ENCODE results near the gene CD3D.

Gene CD3D

GRCh38 chr11:118304227-118304567 is 38.3 kb downstream of the CD3D start:
- DNase-seq (ENCODE audit: low read depth in 3 of 3) = no peak

GRCh38 chr11:118301600-118302195 is 40.8 kb downstream of the CD3D start:
- DNase-seq (ENCODE audit: low read depth in 3 of 3) = no peak

DNA sequence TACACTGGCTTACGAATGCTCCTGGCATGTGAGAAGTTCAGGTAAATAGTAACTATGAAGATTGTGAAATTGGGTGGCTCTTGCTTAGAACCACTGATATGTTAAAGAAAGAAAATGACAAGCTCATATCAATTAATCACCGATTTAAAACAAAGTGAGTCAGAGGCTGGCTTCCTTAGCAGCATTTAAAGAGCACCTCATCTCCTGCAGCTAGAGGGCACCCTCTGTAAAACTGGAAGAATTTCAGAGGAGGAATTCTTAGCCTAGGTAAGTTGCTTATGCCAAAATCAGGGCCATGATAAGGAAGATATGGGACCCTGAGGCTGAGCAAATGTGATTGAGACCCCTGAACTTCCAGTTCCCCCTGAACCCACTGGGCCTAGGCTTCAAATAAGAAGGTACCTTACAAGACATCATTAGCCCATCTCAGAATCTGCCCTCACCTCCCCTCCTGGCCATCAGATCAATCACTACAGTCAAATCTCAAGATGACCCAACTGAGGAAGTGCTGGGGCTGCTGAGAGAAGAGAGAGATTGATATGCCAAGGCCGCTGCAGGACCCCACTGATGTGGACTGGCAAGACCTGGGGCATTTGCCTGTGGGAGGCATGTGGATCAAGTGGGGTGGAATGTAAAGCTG is 46.6 kb downstream of the CD3D start:
- peak in 1 of 3 experiments; percentile 43 for DNase-seq (ENCODE audit: low read depth in 3 of 3)

GRCh38 chr11:118295199-118295598 is 47.3 kb downstream of the CD3D start:
- DNase-seq (ENCODE audit: low read depth in 3 of 3) = no peak

DNA sequence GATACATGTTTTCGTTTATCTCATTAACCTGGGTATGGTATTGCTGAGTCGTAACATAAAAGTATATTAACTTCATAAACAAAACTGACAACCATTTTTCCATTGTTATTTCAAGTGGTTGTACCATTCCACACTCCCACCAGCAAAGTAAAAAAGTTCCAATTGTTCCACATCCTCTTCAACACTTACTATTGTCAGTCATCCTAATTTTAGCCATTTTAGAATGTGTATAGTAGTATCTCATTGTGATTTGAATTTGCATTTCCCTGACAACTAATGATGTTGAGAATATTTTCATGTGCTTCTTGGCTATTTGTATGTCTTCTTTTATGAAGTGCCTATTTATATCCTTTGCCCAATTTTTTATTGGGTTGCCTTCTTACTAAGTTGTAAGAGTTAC is 48.5 kb downstream of the CD3D start:
- DNase-seq (ENCODE audit: low read depth in 3 of 3) = no peak

DNA sequence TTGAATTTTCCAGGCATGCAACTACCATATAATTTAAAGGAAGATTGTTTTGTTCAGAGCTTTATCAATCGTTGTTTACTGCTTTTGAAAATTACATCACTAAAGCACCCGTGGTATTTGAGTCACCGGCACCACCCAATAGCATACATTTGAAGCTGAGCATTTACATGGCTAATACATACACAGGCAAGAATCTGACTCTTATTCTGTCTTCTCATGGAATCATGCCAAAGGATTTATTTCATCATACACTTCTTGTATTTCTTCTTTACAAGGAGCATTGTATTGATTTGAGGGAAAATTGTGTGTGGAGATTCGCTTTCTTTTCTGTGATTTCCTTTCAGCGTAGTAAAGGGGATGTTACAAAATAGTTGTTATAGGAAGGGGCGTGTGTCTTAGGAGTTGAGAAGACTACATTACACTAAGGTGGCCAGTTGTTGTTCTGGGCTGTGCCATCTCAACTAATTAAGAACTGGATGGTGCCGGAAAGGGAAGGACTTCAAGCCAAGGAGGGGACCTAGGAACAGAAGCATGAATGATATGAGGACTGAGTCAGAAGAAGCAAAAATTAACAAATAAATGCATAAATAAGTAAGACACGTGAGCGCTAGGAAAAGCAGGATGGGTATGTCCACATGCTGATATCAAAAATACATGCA is 50.9 kb downstream of the CD3D start:
- no peak for DNase-seq (ENCODE audit: low read depth in 3 of 3)

GRCh38 chr11:118290923-118291322 is 51.6 kb downstream of the CD3D start:
- DNase-seq (ENCODE audit: low read depth in 3 of 3) = no peak

DNA sequence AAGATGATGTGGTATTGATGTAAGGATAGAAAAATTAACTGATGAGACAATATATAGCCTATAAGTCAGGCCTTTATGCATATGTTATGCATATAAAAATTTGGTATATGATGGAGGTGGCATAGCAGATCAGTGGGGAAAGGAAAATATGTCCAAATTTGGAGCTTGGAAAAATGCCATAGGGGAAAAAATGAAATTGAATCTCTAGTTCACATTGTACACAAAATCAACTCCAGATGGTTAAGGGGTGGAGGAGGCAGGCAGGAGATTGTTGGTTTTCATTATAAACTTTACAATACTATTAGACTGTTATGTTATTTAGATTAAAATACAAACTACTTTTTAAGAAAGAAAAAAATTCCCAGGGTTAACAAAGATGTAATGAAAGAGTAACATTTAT is 53.1 kb downstream of the CD3D start:
- no peak for DNase-seq (ENCODE audit: low read depth in 3 of 3)

Measured in stimulated activated CD4-positive, alpha-beta T cell treated with anti-CD3 and anti-CD28 coated beads, TNF-alpha, amount 100 ng/mL, for 4 hours (primary cell).